H1 (cell line): ENCODE results near the gene GRAMD1B. TPM values are rescaled to one million over a fixed set of nuclear protein-coding genes. Genes with fewer than 3 reads are reported as not detected.

ENCODE experiments used
- BRCA1 ChIP-seq: IDR thresholded peaks from 2 replicates; pipeline ENCODE4 v1.6.1; 2012; ENCODE audit warnings: low read depth, low read length, improper control_type of control experiment
- FOSL1 ChIP-seq: IDR thresholded peaks from 2 replicates; pipeline ENCODE4 v1.6.1; 2011; ENCODE audit warnings: mild to moderate bottlenecking, low read depth, low read length, moderate library complexity; ENCODE audit not compliant: insufficient read depth
- POU5F1 ChIP-seq: IDR thresholded peaks from 2 replicates; pipeline ENCODE4 v1.6.1; 2011; ENCODE audit warnings: low read depth, mild to moderate bottlenecking, low read length, moderate library complexity
- RNF2 ChIP-seq: fragments of 200-900, 300-1000 bp; sonication (generic); IDR thresholded peaks from 2 replicates; pipeline ENCODE4 v1.7.1; 2016; ENCODE audit warnings: borderline replicate concordance, low read depth, mild to moderate bottlenecking, antibody characterized with exemption, low read length; ENCODE audit not compliant: poor library complexity, severe bottlenecking; ENCODE audit errors: missing control alignments
- TBP ChIP-seq: IDR thresholded peaks from 2 replicates; pipeline ENCODE4 v1.6.1; 2011; ENCODE audit warnings: low read depth, low read length, improper control_type of control experiment
- polyA plus RNA-seq, 7 experiments: library from polyadenylated mRNA; depleted of rRNA in 3 of 7; stranded (reverse) in 5 of 7; unstranded in 2 of 7; fragments of >200 nt in 5 of 7; fragments of 200-250 nt in 2 of 7; gene quantifications; 1 replicate in 5 of 7; 2 replicates in 1 of 7; 4 replicates in 1 of 7; pipeline versions ENCODE4 v1.2.1 to v1.2.3, GENCODE V29; 2011 to 2013; ENCODE audit warnings: missing spikeins in 2 of 7, mixed read lengths in 2 of 7
- total RNA-seq: library from RNA; stranded (reverse); fragmentation: NEBNext Ultra II Directional; extraction: Animal tissue kit (Norgen Biotek cat#: 25700); gene quantifications from 2 replicates; pipeline ENCODE4 v1.2.1, GENCODE V29; 2021
- TF ChIP-seq, protein P1 (sequence below): fragments of 300-600 bp; sonication (generic); IDR thresholded peaks from 2 replicates; pipeline ENCODE4 v1.7.1; 2012; ENCODE audit warnings: low read length, moderate library complexity, mild to moderate bottlenecking, inconsistent platforms; ENCODE audit not compliant: insufficient replicate concordance
- TF ChIP-seq, protein P2 (sequence below): IDR thresholded peaks from 2 replicates; pipeline ENCODE4 v1.6.1; 2012; ENCODE audit warnings: low read length, inconsistent platforms
- TF ChIP-seq, protein P3 (sequence below): IDR thresholded peaks from 2 replicates; pipeline ENCODE4 v1.6.1; 2012; ENCODE audit warnings: inconsistent platforms

The GRAMD1B gene
- total and polyA plus RNA-seq, 2 of the 8 experiments (the other 6 are each of a cell fraction or from before 2014, with no cell fraction given): 10.1 to 21.2 TPM

- TF ChIP-seq, protein P1, sequence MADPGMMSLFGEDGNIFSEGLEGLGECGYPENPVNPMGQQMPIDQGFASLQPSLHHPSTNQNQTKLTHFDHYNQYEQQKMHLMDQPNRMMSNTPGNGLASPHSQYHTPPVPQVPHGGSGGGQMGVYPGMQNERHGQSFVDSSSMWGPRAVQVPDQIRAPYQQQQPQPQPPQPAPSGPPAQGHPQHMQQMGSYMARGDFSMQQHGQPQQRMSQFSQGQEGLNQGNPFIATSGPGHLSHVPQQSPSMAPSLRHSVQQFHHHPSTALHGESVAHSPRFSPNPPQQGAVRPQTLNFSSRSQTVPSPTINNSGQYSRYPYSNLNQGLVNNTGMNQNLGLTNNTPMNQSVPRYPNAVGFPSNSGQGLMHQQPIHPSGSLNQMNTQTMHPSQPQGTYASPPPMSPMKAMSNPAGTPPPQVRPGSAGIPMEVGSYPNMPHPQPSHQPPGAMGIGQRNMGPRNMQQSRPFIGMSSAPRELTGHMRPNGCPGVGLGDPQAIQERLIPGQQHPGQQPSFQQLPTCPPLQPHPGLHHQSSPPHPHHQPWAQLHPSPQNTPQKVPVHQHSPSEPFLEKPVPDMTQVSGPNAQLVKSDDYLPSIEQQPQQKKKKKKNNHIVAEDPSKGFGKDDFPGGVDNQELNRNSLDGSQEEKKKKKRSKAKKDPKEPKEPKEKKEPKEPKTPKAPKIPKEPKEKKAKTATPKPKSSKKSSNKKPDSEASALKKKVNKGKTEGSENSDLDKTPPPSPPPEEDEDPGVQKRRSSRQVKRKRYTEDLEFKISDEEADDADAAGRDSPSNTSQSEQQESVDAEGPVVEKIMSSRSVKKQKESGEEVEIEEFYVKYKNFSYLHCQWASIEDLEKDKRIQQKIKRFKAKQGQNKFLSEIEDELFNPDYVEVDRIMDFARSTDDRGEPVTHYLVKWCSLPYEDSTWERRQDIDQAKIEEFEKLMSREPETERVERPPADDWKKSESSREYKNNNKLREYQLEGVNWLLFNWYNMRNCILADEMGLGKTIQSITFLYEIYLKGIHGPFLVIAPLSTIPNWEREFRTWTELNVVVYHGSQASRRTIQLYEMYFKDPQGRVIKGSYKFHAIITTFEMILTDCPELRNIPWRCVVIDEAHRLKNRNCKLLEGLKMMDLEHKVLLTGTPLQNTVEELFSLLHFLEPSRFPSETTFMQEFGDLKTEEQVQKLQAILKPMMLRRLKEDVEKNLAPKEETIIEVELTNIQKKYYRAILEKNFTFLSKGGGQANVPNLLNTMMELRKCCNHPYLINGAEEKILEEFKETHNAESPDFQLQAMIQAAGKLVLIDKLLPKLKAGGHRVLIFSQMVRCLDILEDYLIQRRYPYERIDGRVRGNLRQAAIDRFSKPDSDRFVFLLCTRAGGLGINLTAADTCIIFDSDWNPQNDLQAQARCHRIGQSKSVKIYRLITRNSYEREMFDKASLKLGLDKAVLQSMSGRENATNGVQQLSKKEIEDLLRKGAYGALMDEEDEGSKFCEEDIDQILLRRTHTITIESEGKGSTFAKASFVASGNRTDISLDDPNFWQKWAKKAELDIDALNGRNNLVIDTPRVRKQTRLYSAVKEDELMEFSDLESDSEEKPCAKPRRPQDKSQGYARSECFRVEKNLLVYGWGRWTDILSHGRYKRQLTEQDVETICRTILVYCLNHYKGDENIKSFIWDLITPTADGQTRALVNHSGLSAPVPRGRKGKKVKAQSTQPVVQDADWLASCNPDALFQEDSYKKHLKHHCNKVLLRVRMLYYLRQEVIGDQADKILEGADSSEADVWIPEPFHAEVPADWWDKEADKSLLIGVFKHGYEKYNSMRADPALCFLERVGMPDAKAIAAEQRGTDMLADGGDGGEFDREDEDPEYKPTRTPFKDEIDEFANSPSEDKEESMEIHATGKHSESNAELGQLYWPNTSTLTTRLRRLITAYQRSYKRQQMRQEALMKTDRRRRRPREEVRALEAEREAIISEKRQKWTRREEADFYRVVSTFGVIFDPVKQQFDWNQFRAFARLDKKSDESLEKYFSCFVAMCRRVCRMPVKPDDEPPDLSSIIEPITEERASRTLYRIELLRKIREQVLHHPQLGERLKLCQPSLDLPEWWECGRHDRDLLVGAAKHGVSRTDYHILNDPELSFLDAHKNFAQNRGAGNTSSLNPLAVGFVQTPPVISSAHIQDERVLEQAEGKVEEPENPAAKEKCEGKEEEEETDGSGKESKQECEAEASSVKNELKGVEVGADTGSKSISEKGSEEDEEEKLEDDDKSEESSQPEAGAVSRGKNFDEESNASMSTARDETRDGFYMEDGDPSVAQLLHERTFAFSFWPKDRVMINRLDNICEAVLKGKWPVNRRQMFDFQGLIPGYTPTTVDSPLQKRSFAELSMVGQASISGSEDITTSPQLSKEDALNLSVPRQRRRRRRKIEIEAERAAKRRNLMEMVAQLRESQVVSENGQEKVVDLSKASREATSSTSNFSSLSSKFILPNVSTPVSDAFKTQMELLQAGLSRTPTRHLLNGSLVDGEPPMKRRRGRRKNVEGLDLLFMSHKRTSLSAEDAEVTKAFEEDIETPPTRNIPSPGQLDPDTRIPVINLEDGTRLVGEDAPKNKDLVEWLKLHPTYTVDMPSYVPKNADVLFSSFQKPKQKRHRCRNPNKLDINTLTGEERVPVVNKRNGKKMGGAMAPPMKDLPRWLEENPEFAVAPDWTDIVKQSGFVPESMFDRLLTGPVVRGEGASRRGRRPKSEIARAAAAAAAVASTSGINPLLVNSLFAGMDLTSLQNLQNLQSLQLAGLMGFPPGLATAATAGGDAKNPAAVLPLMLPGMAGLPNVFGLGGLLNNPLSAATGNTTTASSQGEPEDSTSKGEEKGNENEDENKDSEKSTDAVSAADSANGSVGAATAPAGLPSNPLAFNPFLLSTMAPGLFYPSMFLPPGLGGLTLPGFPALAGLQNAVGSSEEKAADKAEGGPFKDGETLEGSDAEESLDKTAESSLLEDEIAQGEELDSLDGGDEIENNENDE: no peak
- TF ChIP-seq TBP: no peak
- TF ChIP-seq FOSL1: no peak
- no peak for TF ChIP-seq RNF2
- TF ChIP-seq BRCA1: no peak
- TF ChIP-seq, protein P2, sequence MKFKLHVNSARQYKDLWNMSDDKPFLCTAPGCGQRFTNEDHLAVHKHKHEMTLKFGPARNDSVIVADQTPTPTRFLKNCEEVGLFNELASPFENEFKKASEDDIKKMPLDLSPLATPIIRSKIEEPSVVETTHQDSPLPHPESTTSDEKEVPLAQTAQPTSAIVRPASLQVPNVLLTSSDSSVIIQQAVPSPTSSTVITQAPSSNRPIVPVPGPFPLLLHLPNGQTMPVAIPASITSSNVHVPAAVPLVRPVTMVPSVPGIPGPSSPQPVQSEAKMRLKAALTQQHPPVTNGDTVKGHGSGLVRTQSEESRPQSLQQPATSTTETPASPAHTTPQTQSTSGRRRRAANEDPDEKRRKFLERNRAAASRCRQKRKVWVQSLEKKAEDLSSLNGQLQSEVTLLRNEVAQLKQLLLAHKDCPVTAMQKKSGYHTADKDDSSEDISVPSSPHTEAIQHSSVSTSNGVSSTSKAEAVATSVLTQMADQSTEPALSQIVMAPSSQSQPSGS: no peak
- TF ChIP-seq POU5F1: no peak
- TF ChIP-seq, protein P3, sequence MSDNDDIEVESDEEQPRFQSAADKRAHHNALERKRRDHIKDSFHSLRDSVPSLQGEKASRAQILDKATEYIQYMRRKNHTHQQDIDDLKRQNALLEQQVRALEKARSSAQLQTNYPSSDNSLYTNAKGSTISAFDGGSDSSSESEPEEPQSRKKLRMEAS: no peak
Observed at GRCh38 chr11:123568367-123568870, 138.3 kb downstream of the GRAMD1B start (continued).
